Common myeloid progenitor, CD34-positive (primary cell): ENCODE data around the gene NR1H2.
"Not testable (repeated sequence)": the region's sequence is repeated elsewhere in the genome, so short reads cannot be mapped to it uniquely, and the experiment has no call there.

Experiments used
- CTCF ChIA-PET: fragments of 350-600 bp; sonication (Branson Sonifier 250); formaldehyde crosslinking; loops from one replicate; lab custom pipeline; 2021; ENCODE audit warnings: antibody characterized with exemption; lab: Charles Lee
- POLR2A ChIA-PET: fragments of 350-600 bp; sonication (Branson Sonifier 250); formaldehyde crosslinking; loops from one replicate; lab custom pipeline; 2021; ENCODE audit warnings: antibody characterized with exemption; lab: Charles Lee
- DNase-seq, 3 donors: peaks; one replicate each; pipeline versions ENCODE4 v3.0.0 to v3.0.0-alpha.2; 2013
- H3K27ac ChIP-seq, 2 experiments: 1 replicate in 1 of 2; 2 replicates in 1 of 2; pipeline ENCODE4 v1.7.0; 2013; ENCODE audit warnings: inconsistent platforms in 2 of 2, low read length in 2 of 2, mild to moderate bottlenecking in 2 of 2, low read depth in 1 of 2, moderate library complexity in 1 of 2; ENCODE audit not compliant: severe bottlenecking in 2 of 2, insufficient read depth in 1 of 2, poor library complexity in 1 of 2
- H3K27me3 ChIP-seq, 5 experiments: replicated peaks in 2 of 5; 1 replicate in 3 of 5; 2 replicates in 2 of 5; pipeline versions ENCODE4 v1.6.1 to v1.7.0; 2013; ENCODE audit warnings: low read length in 4 of 5, mild to moderate bottlenecking in 2 of 5, moderate library complexity in 2 of 5, inconsistent platforms in 1 of 5; ENCODE audit not compliant: insufficient read depth in 5 of 5, control insufficient read depth in 4 of 5
- H3K36me3 ChIP-seq, 4 experiments: 1 replicate in 2 of 4; 2 replicates in 2 of 4; pipeline versions ENCODE4 v1.6.1 to v1.7.0; 2013; ENCODE audit warnings: low read length in 3 of 4, control low read depth in 1 of 4, mild to moderate bottlenecking in 1 of 4; ENCODE audit not compliant: control insufficient read depth in 4 of 4, insufficient read depth in 4 of 4
- H3K4me1 ChIP-seq, 4 experiments: 1 replicate in 3 of 4; 2 replicates in 1 of 4; pipeline versions ENCODE4 v1.6.1 to v1.7.1; 2013; ENCODE audit warnings: low read length in 3 of 4, mild to moderate bottlenecking in 3 of 4, control low read depth in 1 of 4, inconsistent platforms in 1 of 4, moderate library complexity in 1 of 4; ENCODE audit not compliant: control insufficient read depth in 4 of 4, insufficient read depth in 4 of 4; ENCODE audit errors: control extremely low read depth in 1 of 4
- H3K4me3 ChIP-seq, 7 experiments: 1 replicate in 4 of 7; 2 replicates in 3 of 7; pipeline versions ENCODE4 v1.5.1 to v1.7.0; 2013; ENCODE audit warnings: mild to moderate bottlenecking in 7 of 7, low read length in 6 of 7, moderate library complexity in 6 of 7, inconsistent platforms in 2 of 7, low read depth in 2 of 7, control low read depth in 1 of 7; ENCODE audit not compliant: insufficient read depth in 4 of 7, control insufficient read depth in 1 of 7; ENCODE audit errors: extremely low read depth in 1 of 7
- H3K9me3 ChIP-seq, 5 experiments: 1 replicate in 4 of 5; 2 replicates in 1 of 5; pipeline versions ENCODE4 v1.6.1 to v1.7.1; 2013; ENCODE audit warnings: low read length in 4 of 5, mild to moderate bottlenecking in 2 of 5, inconsistent platforms in 1 of 5, low read depth in 1 of 5, moderate library complexity in 1 of 5; ENCODE audit not compliant: control insufficient read depth in 4 of 5, insufficient read depth in 2 of 5; ENCODE audit errors: control extremely low read depth in 1 of 5
- WGBS: methylation state at CpG from one replicate; pipeline ENCODE4 v1.1.5; 2013; ENCODE audit not compliant: insufficient coverage; 5-methylcytosine and 5-hydroxymethylcytosine counted together

NR1H2 gene

GRCh38 chr19:50347089-50347581, 29.1 kb upstream of the NR1H2 start:
- peak in 1 of 3 donors; percentile 15 for DNase-seq
- H3K4me1 ChIP-seq, POLR2A ChIA-PET: not testable (repeated sequence)

GRCh38 chr19:50349277-50350057, 26.8 kb upstream of the NR1H2 start:
- Histone ChIP-seq H3K4me3 (no peak overlapping the region), H3K9me3 (peaks cover 0 to 11% (median 8%) of the 10 kb centered on the region in 5 experiments), H3K4me1 (no peaks in the 10 kb centered on the region), H3K27me3 (peaks cover 0 to 6% (median 0%) of the 10 kb centered on the region in 5 experiments), H3K36me3 (no peaks in the 10 kb centered on the region), H3K27ac (no peak overlapping the region)
- CTCF ChIA-PET = no interaction called here
- POLR2A ChIA-PET = no interaction called here
- 89% methylated on average over 13 of the region's 22 CpGs for WGBS
- DNase-seq = no peak

More at GRCh38 chr19:50347089-50347581, 29.1 kb upstream of the NR1H2 start:
- H3K27ac ChIP-seq, H3K4me3 ChIP-seq, CTCF ChIA-PET, H3K36me3 ChIP-seq, H3K27me3 ChIP-seq: not testable (repeated sequence)
- WGBS = 93% methylated on average over 3 of the region's 8 CpGs
- H3K9me3 ChIP-seq = peaks cover 0 to 13% (median 9%) of the 10 kb centered on the region in 5 experiments

DNA sequence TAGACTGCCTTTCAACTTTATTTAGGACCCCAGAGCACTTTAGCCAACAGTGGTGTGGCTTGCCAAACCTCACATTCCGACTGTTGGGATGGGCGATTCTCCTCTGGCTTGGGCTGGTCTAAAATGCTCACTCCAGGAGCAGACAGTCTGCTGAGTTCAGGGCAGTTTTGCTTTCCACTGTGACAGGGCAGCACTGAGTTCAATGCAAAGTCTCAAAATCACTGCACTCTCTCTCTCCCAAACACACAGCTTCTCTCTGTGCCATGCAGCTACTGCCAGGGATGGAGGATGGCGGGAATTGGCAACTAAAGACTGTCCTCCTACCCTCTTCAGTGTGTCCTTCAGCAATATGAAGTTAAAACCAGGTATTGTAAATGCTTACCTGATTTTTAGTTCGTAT, 24.0 kb upstream of the NR1H2 start:
- H3K4me1 ChIP-seq = peaks cover 0 to 2% (median under 1%) of the 10 kb centered on the region in 4 experiments
- no peaks in the 10 kb centered on the region for H3K9me3 ChIP-seq
- no peaks in the 10 kb centered on the region for H3K36me3 ChIP-seq
- ChIA-PET POLR2A (no interaction called here), CTCF (interaction anchor here (1.3 to 2.0 kb wide), 2 partner anchors 109 to 204 kb away, joined by 4 read pairs; no protein-coding TSS in a partner anchor)
- peaks cover 0 to 6% (median 0%) of the 10 kb centered on the region in 5 experiments for H3K27me3 ChIP-seq
- H3K4me3 ChIP-seq = no peak overlapping the region
- H3K27ac ChIP-seq = no peak overlapping the region
- no peak for DNase-seq
- 100% methylated on average over 2 of the region's 4 CpGs for WGBS

- H3K36me3 ChIP-seq, DNase-seq, H3K27me3 ChIP-seq, H3K27ac ChIP-seq, H3K4me3 ChIP-seq, POLR2A ChIA-PET, H3K4me1 ChIP-seq, H3K9me3 ChIP-seq: not testable (repeated sequence)
- CTCF ChIA-PET = interaction anchor here (2.0 kb wide), 1 partner anchor 203 kb away, joined by 4 read pairs; no protein-coding TSS in a partner anchor
- WGBS = 98% methylated on average over 6 of the region's 7 CpGs
These were observed 22.8 kb upstream of the NR1H2 start for GRCh38 chr19:50353487-50353880.

DNA sequence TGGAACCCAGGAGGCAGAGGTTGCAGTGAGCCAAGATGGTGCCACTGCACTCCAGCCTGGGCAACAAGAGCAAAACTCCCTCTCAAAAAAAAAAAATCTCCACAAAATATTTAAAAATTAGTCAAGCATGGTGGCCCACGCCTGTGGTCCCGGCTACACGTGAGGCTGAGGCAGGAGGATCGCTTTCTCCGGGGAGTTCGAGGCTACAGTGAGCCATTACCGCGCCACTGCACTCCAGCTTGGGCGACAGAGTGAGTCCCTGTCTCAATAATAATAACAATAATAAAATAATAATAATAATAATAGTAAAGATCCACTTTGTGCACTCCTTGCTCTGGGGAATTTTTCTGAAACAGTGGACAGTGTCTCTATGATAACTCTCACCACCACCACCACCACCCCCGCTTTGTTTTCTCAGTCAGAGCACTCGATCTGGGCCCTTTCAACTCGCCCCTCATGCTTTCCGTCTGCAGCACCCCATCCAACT, 19.5 kb upstream of the NR1H2 start:
- Histone ChIP-seq H3K4me1 (peaks cover 0 to 11% (median 8%) of the 10 kb centered on the region in 4 experiments), H3K27ac (peak overlapping the region in 1 of 2 experiments; percentile 87), H3K36me3 (no peaks in the 10 kb centered on the region), H3K4me3 (peak overlapping the region in 3 of 7 experiments; percentile 63 to 87 (median 83)), H3K9me3 (no peaks in the 10 kb centered on the region), H3K27me3 (peaks cover 0 to 8% (median 0%) of the 10 kb centered on the region in 5 experiments)
- 17% methylated on average over 5 of the region's 13 CpGs for WGBS
- POLR2A ChIA-PET = interaction anchor here (1.1 kb wide), 1 partner anchor 59 kb away, joined by 4 read pairs; no protein-coding TSS in a partner anchor
- CTCF ChIA-PET = interaction anchor here (1.0 to 2.6 kb wide), 10 partner anchors 10 to 200 kb away, joined by 3 to 14 read pairs (median 4); no protein-coding TSS in a partner anchor
- no peak for DNase-seq

DNA sequence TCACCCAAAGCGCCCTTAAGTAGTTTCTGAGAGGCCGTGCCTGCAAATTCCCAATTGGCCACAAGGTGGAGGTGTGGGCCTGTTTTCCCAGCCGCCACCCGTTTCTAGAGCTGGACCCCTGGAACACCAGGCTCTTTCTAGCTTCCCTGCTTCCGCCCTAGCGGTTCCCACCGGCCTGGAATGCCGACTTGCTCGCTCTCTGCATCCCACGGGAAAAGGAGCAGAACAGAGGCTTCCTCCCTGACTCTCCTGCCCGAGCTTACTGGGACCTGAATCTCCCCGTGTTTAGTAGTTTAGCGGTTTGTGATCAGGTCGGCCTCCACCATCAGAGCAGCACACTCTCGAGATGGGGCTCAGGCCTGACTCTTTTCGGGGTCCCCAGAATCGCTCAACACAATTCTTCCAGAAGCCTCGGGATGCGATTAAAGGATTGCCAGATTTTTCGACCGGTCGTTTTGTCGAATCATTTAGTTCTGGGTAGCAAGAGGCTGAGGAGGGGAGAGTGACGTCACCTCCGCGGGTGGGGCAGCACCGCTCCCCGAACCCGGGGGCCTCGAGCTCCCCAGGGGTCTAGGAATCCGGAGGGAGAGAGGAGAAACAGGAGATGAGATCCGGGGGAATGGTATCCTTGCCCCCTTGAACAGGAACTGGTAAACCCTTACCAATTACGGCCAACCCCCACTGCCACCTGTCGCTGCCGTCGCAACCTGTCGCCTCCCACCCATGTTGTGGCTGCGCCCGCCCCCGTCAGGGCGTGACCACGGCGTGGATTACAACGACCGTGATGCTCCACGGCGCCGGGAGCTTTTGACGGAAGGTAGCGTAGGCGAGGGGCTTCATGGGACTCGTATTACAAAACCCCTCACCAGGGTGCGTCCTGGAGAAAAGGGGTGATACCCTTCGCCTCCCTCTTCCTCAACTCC, 18.8 kb upstream of the NR1H2 start:
- H3K36me3 ChIP-seq = no peaks in the 10 kb centered on the region
- no peaks in the 10 kb centered on the region for H3K9me3 ChIP-seq
- ChIA-PET POLR2A (interaction anchor here (1.1 to 1.2 kb wide), 2 partner anchors 19 to 58 kb away, joined by 3 to 4 read pairs; partner anchors contain the start of gene NR1H2), CTCF (interaction anchor here (0.6 to 2.6 kb wide), 14 partner anchors 9 to 312 kb away, joined by 3 to 14 read pairs (median 4); no protein-coding TSS in a partner anchor)
- H3K27me3 ChIP-seq = peaks cover 0 to 4% (median 0%) of the 10 kb centered on the region in 5 experiments
- peaks cover 0 to 11% (median 8%) of the 10 kb centered on the region in 4 experiments for H3K4me1 ChIP-seq
- H3K27ac ChIP-seq = peak overlapping the region; percentile 62 to 87
- peak; percentile 84 to 95 (median 91) for DNase-seq
- WGBS = 2% methylated on average over 41 of the region's 54 CpGs
- peak overlapping the region; percentile 35 to 87 (median 81) for H3K4me3 ChIP-seq
